ENCODE results near the gene YPEL3.

DNA sequence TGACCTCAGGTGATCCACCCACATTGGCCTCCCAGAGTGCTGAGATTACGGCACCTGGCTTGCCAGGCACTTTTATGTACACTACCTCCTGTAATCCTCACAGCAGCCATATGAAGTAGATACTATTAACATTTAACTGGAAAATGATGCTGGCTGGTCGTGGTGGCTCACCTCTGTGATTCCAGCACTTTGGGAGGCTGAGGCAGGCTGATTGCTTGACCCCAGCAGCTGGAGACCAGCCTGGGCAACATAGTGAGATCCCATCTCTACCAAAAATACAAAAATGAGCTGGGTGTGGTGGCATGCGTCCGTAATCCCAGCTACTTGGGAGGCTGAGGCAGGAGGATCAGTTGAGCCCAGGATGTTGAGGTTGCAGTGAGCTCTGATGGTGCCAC, 29.0 kb upstream of the YPEL3 start:
- TF ChIP-seq FOXA1 (IDR thresholded peaks at IDR 0.05) (no peak), ZNF384 (IDR thresholded peaks at IDR 0.05) (no peak), LEF1 (IDR thresholded peaks at IDR 0.05; ENCODE audit: borderline replicate concordance) (no peak)

Data from HEK293T (cell line).